HG03135 (cell line): ENCODE measurements around the gene GPR84.

Experiments used
- ATAC-seq: cut with Tn5 transposase; IDR thresholded peaks from one replicate; pipeline ENCODE4 v1.9.1; 2021; ENCODE audit warnings: mild to moderate bottlenecking, moderate library complexity; ENCODE audit not compliant: unreplicated experiment

The GPR84 gene

GRCh38 chr12:54392485-54393206, 28.4 kb upstream of the GPR84 start:
- no peak for ATAC-seq

DNA sequence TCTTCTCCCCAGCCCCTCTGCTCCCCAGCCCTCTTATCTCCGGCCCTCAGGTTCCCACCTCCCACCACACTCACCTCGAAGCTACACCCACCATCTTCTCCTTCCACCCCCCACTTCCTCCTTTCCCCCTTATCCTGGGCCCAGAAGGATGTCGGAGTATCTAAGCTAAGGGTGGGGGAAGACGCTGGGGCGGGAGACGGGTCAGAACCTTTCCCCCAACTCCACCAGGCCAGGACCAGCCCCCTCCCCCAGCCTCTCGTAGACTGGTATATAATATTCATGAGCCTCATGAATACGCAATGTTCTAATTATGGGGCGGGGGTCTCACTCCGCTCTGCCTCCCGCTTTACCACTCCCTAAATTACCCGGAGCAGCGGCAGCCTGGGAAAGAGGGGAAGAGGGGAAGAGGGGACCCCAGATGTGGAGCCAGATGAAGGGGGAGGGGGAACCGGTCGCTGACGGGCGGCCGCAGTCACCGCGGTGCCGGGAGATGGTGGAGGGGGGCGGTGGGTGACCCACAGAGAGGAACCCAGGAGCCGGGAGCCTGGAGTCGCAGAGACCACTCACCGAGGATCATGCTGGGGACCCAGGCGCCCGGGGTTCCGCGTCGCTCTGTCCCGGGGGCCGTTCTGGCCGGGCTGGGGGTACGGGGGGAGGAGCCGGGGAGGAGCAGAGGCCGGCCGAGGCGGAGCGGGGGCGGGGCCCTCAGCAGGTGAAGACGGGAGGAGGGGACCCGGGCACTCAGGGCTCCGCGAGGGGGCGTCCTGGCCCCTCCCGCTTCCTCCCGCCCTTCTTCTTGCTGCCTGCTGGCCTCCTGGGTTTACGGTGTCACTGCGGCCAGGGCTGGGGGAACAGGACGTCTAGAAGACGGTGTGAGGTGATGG, 26.6 kb upstream of the GPR84 start:
- ATAC-seq: no peak

GRCh38 chr12:54390176-54390667, 25.9 kb upstream of the GPR84 start:
- no peak for ATAC-seq

GRCh38 chr12:54389607-54390175, 25.4 kb upstream of the GPR84 start:
- ATAC-seq: no peak

DNA sequence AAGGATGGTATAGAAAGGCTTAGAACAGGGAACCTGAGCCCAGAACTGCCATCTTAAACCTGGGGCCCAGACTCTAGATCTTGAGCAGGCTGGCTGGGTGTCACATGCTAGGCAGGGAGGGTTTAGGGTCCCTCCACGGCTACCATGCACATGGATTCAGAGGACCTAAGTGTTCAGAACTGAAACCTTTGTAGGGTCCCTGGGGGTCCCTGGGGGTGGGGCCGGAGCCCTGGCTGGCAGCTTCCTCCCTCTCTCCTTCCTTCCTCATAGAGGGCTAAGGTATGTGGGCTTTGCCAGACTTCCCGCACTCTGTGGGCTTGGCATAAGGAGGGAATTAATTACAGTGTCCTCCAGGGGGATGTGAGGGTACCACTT, 24.8 kb upstream of the GPR84 start:
- no peak for ATAC-seq

DNA sequence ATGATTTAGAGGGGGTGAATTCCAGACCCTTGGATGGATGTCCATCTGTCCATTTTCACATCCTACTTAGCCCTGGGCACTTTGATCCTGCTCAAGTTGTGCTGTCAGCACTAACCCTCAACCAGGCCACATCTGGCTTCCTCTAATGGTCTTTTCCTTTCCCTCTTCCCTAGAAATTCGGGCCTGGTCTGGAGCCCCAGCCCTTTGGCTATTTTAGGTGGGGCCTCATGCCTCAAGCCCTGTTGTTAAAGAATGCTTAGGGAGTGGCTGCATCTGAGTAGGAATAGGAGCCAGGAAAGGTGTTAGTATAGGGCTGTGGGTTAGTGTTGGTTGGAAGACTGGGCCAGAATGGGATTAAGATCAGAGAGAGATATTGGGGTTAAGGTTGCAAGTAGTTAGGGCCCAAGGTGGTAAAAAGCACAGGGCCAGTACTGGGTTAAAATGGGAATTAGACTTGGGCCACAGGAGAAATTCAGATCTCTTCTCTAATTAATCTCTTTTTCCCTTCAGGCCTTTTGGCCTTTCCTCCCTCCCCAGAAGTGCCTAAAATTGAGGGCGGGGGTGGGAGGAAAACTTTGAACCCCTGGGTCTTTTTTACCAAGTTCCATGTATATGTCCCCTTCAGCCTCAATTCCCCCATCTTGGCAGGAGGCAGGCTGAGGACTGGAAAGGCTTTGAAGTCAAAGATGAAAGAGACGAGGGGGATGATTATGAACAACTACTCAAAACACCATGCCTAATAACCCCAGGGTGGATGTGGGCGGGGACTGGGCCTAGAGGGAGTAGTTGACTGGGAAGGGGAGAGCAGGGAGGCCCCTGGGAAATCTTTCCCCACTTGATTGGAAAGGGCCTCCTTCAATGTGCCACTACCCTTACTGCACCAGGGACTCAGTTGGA, 24.2 kb upstream of the GPR84 start:
- ATAC-seq: no peak

- no peak for ATAC-seq
Observed at GRCh38 chr12:54387114-54387467, 22.8 kb upstream of the GPR84 start.

GRCh38 chr12:54386403-54387113, 22.3 kb upstream of the GPR84 start:
- ATAC-seq: no peak

DNA sequence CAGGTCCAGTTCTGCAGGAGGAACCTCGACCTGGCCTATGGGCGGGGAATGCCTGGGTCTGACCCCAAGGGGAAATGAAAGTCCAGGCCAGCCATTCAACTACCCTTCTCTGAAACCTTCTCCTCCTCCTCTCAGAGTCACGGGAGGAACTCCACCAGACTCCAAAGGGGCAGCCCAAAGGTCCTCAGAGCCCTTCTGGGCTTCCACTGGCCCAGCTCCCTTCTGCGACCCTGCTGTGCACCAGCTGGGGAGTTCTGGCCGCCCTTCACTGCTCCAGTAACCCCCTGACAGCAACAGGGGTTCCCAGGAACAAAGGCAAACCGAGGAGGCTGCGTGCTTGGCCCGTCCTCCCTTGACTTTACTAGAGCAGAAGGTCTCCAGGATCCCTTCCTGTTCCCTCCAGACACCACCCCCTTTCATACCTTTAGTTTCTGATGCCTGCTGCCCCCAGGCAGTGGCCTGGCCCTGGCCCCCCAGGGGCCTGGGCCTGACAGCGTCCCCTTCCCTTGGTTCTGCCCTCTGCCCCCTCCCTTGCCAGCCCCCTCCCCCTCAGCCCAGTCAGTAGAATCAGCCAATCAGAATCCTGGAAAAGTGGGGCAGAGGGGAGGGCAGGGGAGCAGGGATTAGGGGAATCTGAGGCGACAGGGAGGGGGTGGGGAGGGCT, 21.1 kb upstream of the GPR84 start:
- no peak for ATAC-seq

GRCh38 chr12:54384591-54385041, 20.3 kb upstream of the GPR84 start, which contains the start of gene ZNF385A:
Gene ZNF385A (minus strand): TSS chr12:54384733. CDS start chr12:54384514, 219 bp downstream.
- ATAC-seq: no peak

- no peak for ATAC-seq
Observed at GRCh38 chr12:54383041-54383609, 18.8 kb upstream of the GPR84 start.

GRCh38 chr12:54381136-54381535, 16.9 kb upstream of the GPR84 start:
- ATAC-seq: no peak

DNA sequence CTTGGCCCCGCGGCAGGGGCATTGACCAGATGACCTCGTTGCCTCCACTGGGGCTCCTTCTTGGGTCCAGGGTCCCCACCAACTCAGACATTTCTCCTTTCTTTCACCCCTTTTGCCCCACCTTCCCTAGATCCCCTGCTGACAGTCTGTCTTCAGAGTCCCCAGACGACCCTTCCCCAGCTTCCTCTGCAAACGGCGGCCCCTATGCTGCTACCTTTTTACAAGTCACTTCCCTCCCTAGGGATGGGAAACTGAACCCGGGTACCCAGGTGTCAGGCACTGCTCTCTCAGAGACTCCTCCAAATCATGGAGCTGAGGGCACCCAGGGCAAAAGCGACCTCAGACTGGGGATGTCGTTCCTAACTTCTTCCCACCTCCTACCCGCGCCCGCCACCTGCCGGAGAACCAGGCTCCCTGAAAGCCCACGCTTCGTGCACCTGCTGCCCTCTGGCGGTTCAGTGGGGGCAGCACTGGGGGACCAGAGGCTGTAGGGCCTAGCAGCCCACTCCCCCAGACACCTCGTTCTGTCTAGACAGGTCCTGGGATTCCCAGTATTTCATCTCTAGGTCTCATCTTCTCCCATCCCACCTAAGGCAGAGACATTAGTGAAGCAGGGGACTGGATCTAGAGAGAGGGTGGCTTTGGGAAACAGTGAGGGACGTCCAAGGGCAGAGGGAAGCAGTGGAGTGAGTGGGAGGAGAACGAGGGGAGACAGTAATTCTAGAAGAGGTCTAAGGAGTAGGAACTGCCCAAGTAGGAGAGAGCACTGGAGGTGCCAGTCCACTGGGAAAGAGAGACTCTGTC, 15.3 kb upstream of the GPR84 start:
- ATAC-seq: peak; percentile 79

GRCh38 chr12:54378796-54379397, 14.6 kb upstream of the GPR84 start:
- peak; percentile 42 for ATAC-seq

GRCh38 chr12:54377797-54378515, 13.7 kb upstream of the GPR84 start:
- no peak for ATAC-seq

GRCh38 chr12:54377007-54377406, 12.7 kb upstream of the GPR84 start:
- ATAC-seq: no peak

DNA sequence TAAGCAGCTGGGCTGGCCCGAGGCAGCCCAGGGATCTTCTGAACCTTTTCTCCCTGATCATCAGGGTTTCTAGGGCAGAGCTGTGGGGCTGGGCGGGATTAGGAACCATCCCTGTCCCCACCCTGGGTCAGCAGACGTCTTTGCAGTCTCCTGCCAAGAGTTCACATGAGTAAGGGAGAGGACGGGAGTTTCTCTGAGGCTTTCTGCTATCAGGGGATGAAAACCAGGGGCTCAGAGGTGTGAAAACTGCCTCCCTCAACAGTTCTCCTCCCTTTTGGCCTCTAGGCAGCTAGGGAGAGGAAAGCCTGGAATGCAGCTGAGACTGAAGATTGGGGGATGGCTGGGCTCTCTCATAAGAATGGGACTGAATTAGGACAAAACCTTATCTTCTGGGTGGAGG, 12.3 kb upstream of the GPR84 start:
- no peak for ATAC-seq
